Gastroesophageal sphincter (tissue), 4 donors: Measurements from ENCODE around the gene ASB1. TPM values are rescaled to one million over a fixed set of nuclear protein-coding genes. Genes with fewer than 3 reads are reported as not detected.

ENCODE experiments used
- ATAC-seq: fragments of 150-250 bp; one replicate; pipeline ENCODE4 v1.9.1; 2016; ENCODE audit warnings: mild to moderate bottlenecking, moderate library complexity
- H3K27ac ChIP-seq, 4 donors: fragments of 200-600 bp; sonication (generic) in 3 of 4; 1 replicate in 3 of 4; 2 replicates in 1 of 4; pipeline ENCODE4 v1.5.1; 2016 to 2019
- H3K27me3 ChIP-seq: fragments of 200-600 bp; sonication (generic); one replicate; pipeline ENCODE4 v1.5.1; 2019
- H3K36me3 ChIP-seq, 2 donors: fragments of 200-600 bp; sonication (generic); one replicate each; pipeline ENCODE4 v1.5.1; 2019; ENCODE audit warnings: control low read depth in 1 of 2
- H3K4me1 ChIP-seq, 3 donors: fragments of 200-600 bp; sonication (generic); 1 replicate in 2 of 3; 2 replicates in 1 of 3; pipeline ENCODE4 v1.5.1; 2016 to 2019; ENCODE audit warnings: control low read depth in 2 of 3
- H3K4me3 ChIP-seq, 2 donors: fragments of 200-600 bp; sonication (generic); one replicate each; pipeline ENCODE4 v1.5.1; 2019; ENCODE audit warnings: mild to moderate bottlenecking in 1 of 2, moderate library complexity in 1 of 2
- H3K9me3 ChIP-seq, 3 donors: fragments of 200-600 bp; sonication (generic); one replicate each; pipeline ENCODE4 v1.5.1; 2017 to 2019; ENCODE audit warnings: control low read depth in 2 of 3
- CTCF ChIP-seq, 4 experiments: fragments of 200-600 bp in 2 of 4; fragments of 450-650 bp in 2 of 4; sonication (generic) in 1 of 4; IDR thresholded peaks; one replicate each; pipeline ENCODE4 v1.5.1; 2017 to 2019; ENCODE audit warnings: antibody characterized with exemption in 4 of 4, mild to moderate bottlenecking in 2 of 4, moderate library complexity in 2 of 4
- EP300 ChIP-seq: sonication (generic); formaldehyde crosslinking; IDR thresholded peaks from one replicate; pipeline ENCODE4 v1.6.1; 2017; ENCODE audit warnings: antibody characterized with exemption, mild to moderate bottlenecking
- POLR2A ChIP-seq, 2 donors: fragments of 450-650 bp; IDR thresholded peaks; one replicate each; pipeline ENCODE4 v1.6.1; 2017; ENCODE audit warnings: antibody characterized with exemption in 2 of 2, mild to moderate bottlenecking in 2 of 2, moderate library complexity in 1 of 2
- POLR2AphosphoS5 ChIP-seq: sonication (generic); formaldehyde crosslinking; IDR thresholded peaks from one replicate; pipeline ENCODE4 v1.6.1; 2017; ENCODE audit warnings: antibody characterized with exemption
- WGBS, 2 donors: methylation state at CpG; one replicate each; pipeline ENCODE4 v1.1.5; 2018; ENCODE audit warnings: low coverage in 1 of 2; 5-methylcytosine and 5-hydroxymethylcytosine counted together
- total RNA-seq, 4 donors: library from RNA; depleted of rRNA; stranded (reverse); fragments of >200 nt; gene quantifications; one replicate each; pipeline ENCODE4 v1.1.0, GENCODE V29; 2016

Gene ASB1
- total RNA-seq, 4 donors from 2014 or later = 27.9 to 39.3 (median 35.9) TPM

- no peak for TF ChIP-seq EP300
- TF ChIP-seq POLR2AphosphoS5 = no peak
- TF ChIP-seq POLR2A (IDR thresholded peaks at IDR 0.05) = no peak
- TF ChIP-seq CTCF (IDR thresholded peaks at IDR 0.05) = no peak
- H3K4me1 ChIP-seq = peaks cover 0 to 25% (median 9%) of the 10 kb centered on the region in 3 donors
- no peaks in the 10 kb centered on the region for H3K27me3 ChIP-seq
- no peak overlapping the region for H3K4me3 ChIP-seq
- WGBS, 2 donors = 77 to 78% methylated on average over 3 to 4 of the region's 10 CpGs
- no peak overlapping the region for H3K27ac ChIP-seq
- H3K9me3 ChIP-seq = peaks cover 0 to 17% (median 0%) of the 10 kb centered on the region in 3 donors
- ATAC-seq = no peak
- peaks cover 0 to 5% of the 10 kb centered on the region in 2 donors for H3K36me3 ChIP-seq
Observed at GRCh38 chr2:238456970-238457926, 30.5 kb downstream of the ASB1 start.

- ATAC-seq = peak; percentile 47
- H3K9me3 ChIP-seq = peaks cover 0 to 17% (median 0%) of the 10 kb centered on the region in 3 donors
- no peaks in the 10 kb centered on the region for H3K27me3 ChIP-seq
- WGBS, 2 donors = 100% methylated on average over 1 of the region's 3 CpGs; no CpG with 5 or more reads in 1 of the 2 donors
- H3K4me1 ChIP-seq = peaks cover 0 to 25% (median 9%) of the 10 kb centered on the region in 3 donors
- no peak for TF ChIP-seq EP300
- TF ChIP-seq CTCF (IDR thresholded peaks at IDR 0.05) = no peak
- no peak for TF ChIP-seq POLR2AphosphoS5
- TF ChIP-seq POLR2A (IDR thresholded peaks at IDR 0.05) = no peak
- H3K4me3 ChIP-seq = no peak overlapping the region
- H3K27ac ChIP-seq = peak overlapping the region in 2 of 4 donors; percentile 64 to 69
- peaks cover 0 to 3% of the 10 kb centered on the region in 2 donors for H3K36me3 ChIP-seq
Observed at GRCh38 chr2:238457927-238458324, 31.2 kb downstream of the ASB1 start.

GRCh38 chr2:238458651-238459050 lies 31.9 kb downstream of the ASB1 start:
- 44% methylated on average over 4 of the region's 12 CpGs; no CpG with 5 or more reads in 1 of the 2 donors for WGBS, 2 donors
- Histone ChIP-seq H3K27me3 (no peaks in the 10 kb centered on the region), H3K4me3 (no peak overlapping the region), H3K27ac (peak overlapping the region in 3 of 4 donors; percentile 21 to 69 (median 64)), H3K9me3 (peaks cover 0 to 17% (median 0%) of the 10 kb centered on the region in 3 donors), H3K36me3 (no peaks in the 10 kb centered on the region), H3K4me1 (peaks cover 0 to 25% (median 9%) of the 10 kb centered on the region in 3 donors)
- peak; percentile 11 for ATAC-seq
- TF ChIP-seq CTCF (IDR thresholded peaks at IDR 0.05) (no peak), EP300 (no peak), POLR2A (IDR thresholded peaks at IDR 0.05) (no peak)

GRCh38 chr2:238459081-238459629 lies 32.4 kb downstream of the ASB1 start:
- TF ChIP-seq POLR2A (IDR thresholded peaks at IDR 0.05) (no peak), POLR2AphosphoS5 (peak; percentile 13)
- 16 to 29% methylated on average over 1 to 6 of the region's 8 CpGs for WGBS, 2 donors
- H3K27me3 ChIP-seq = no peaks in the 10 kb centered on the region
- peaks cover 0 to 17% (median 0%) of the 10 kb centered on the region in 3 donors for H3K9me3 ChIP-seq
- peak overlapping the region in 3 of 4 donors; percentile 21 to 69 (median 64) for H3K27ac ChIP-seq
- H3K4me1 ChIP-seq = peaks cover 0 to 25% (median 9%) of the 10 kb centered on the region in 3 donors
- ATAC-seq = peak; percentile 88
- no peak overlapping the region for H3K4me3 ChIP-seq
- H3K36me3 ChIP-seq = no peaks in the 10 kb centered on the region

GRCh38 chr2:238461051-238461450 lies 34.3 kb downstream of the ASB1 start:
- Histone ChIP-seq H3K27ac (no peak overlapping the region), H3K9me3 (peaks cover 0 to 13% (median 0%) of the 10 kb centered on the region in 3 donors), H3K4me3 (no peak overlapping the region), H3K4me1 (peaks cover 0 to 25% (median 9%) of the 10 kb centered on the region in 3 donors), H3K36me3 (no peaks in the 10 kb centered on the region), H3K27me3 (no peaks in the 10 kb centered on the region)
- TF ChIP-seq POLR2AphosphoS5 (no peak), POLR2A (IDR thresholded peaks at IDR 0.05) (no peak)
- no peak for ATAC-seq
- 78% methylated on average over 1 of the region's 1 CpG; no CpG with 5 or more reads in 1 of the 2 donors for WGBS, 2 donors
